NK-92 (cell line): ENCODE data around the gene ESPL1.
"Not testable (repeated sequence)": the region's sequence is repeated elsewhere in the genome, so short reads cannot be mapped to it uniquely, and the experiment has no call there.

Experiments
- DNase-seq: peaks from one replicate; lab custom pipeline; 2025; ENCODE audit not compliant: unreplicated experiment; lab: John Stamatoyannopoulos, UW

Gene ESPL1

DNA sequence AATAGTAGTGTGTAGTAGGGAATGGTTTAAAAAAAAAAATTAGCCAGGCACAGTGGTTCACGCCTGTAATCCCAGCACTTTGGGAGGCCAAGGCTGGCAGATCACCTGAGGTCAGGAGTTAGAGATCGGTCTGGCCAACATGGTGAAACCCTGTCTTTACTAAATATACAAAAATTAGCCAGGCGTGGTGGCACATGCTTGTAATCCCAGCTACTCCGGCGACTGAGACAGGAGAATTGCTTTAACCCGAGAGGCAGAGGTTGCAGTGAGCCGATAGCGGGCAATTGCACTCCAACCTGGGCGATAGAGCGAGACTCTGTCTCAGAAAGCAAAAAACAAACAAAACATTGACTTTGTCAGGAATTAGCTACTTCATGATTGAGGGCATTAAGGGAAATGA, 29.0 kb downstream of the ESPL1 start:
- DNase-seq, result not testable (repeated sequence)

- no peak for DNase-seq
These were observed 30.1 kb downstream of the ESPL1 start for GRCh38 chr12:53298164-53298563.

GRCh38 chr12:53299101-53299453, 31.0 kb downstream of the ESPL1 start:
- no peak for DNase-seq

DNA sequence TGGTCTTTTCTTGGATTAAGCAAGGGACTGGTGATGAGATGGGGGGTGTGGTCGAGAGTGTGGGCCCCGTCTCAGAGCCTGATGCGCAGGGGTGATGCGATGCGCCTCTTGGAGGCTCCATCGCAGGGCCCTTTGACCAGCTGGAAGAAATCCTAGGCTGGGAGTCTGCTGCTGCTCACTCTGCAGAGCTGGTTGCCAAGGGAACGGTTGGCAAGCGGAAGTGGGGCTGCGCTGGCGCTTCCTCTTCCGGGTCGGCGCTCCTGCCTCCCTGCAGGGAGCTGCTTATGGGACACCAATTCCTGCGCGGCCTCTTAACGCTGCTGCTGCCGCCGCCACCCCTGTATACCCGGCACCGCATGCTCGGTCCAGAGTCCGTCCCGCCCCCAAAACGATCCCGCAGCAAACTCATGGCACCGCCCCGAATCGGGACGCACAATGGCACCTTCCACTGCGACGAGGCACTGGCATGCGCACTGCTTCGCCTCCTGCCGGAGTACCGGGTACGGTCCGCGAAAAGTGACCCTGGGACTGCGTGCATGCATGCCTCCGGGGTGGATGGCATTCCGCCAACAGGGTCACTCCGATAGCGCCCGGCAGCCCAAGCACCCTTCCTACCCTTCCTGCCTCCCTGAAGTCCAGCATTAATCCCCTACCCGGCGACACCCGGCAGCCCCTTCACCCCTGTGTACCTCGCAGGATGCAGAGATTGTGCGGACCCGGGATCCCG, 31.5 kb downstream of the ESPL1 start, which contains the start of gene MYG1:
TSS of gene MYG1 (plus strand) at position 242 of the 727 bp plus-strand sequence. CDS start at position 285, 43 bp downstream.
- no peak for DNase-seq

- DNase-seq, result no peak
These were observed 32.1 kb downstream of the ESPL1 start for GRCh38 chr12:53300187-53300586.

DNA sequence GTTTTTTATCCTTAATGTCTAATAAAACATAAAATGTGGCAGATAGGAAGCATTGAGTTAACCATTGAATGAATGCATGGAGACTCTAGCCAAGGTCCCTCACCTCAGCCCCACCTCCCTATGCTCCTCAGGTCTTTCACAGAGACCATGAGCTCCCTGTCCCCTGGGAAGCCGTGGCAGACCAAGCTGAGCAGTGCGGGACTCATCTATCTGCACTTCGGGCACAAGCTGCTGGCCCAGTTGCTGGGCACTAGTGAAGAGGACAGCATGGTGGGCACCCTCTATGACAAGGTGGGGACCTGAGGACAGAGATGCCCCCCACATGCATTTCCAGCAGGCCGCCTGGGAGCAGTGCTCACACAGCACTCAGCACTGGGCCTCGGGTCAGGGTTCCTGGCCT, 34.8 kb downstream of the ESPL1 start:
- DNase-seq, result no peak

DNA sequence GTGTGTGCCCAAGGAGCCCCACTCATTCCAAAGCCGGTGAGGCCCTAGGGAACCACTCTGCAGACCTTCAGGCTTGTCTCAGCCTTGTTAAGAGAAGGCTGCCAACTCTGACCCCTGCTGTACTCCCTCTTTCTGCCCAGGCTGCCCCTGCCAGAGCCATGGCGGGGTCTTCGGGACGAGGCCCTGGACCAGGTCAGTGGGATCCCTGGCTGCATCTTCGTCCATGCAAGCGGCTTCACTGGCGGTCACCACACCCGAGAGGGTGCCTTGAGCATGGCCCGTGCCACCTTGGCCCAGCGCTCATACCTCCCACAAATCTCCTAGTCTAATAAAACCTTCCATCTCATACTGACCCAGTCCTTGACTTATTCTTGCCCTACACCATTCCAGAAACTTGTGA, 38.7 kb downstream of the ESPL1 start:
- DNase-seq, result no peak

DNA sequence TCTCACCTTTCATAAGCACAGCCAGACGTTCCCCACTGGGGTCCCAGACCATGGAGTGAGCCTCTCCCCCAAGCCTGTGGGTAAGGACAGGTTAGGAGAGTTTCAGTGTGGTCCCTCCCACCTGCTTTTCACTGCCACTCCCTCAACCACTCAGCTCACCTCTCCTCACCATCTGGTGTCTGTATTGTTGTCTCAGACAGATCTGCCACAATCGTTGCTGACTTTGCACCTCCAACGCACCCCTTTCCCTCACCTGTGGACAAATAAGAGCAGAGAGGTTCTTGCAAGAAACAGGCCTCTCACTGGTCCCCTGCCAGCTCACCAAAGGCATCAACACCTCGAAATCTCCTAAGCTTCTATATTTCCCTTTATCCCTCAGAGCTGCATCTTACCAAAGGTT, 40.2 kb downstream of the ESPL1 start:
- DNase-seq, result no peak

DNA sequence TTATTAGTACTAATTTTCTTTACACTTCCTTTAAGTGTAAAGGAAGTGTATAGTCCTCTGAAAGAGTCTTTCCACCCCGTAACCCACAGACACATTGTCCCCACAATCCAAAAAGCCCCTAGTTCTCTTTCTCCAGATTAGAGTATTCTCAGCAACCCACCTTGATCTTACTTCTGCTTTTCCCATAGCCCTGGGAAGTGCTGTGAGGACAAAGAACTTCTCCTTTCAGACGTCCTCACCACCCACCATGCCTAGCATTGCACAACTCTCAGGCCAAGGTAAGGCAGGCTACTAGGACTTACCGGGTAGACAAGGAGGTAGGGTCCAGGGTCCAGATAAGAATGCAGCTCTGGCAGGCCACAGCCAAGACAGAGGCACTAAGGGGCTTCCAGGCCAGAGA, 45.9 kb downstream of the ESPL1 start:
- no peak for DNase-seq

- DNase-seq, result no peak
These were observed 52.5 kb downstream of the ESPL1 start for GRCh38 chr12:53320352-53321195.

DNA sequence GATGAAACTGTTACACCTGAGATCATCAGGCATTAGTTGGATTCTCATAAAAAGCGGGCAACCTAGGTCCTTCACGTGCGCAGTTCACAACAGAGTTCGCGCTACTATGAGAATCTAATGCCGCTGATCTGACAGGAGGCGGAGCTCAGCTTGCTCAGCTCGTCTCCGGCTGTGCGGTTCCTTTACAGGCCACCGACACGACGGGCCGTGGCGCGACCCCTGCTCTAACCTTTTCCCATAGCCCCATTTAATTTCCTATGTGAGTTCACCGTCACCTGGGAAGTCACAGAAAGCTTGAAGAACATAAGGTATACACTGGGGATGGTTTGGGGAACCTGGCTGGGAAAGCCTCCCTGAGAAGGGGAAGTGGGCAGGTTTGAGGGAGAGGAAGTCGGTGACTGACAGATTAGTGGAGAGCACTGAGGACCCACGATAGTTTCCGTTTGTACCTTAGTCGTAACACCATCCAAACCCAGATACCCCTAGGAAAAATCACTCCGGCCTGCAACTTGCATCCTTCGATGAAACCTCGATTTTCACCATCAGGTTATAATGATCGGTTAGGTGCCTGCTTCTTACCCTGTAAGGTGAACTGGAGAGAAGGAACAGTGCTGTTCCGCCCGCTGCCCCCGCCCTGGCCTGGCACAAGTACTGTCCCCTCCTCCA, 56.1 kb downstream of the ESPL1 start:
- no peak for DNase-seq

GRCh38 chr12:53324779-53325510, 56.8 kb downstream of the ESPL1 start:
- DNase-seq, result no peak

- DNase-seq, result no peak
These were observed 57.5 kb downstream of the ESPL1 start for GRCh38 chr12:53325511-53326061.

DNA sequence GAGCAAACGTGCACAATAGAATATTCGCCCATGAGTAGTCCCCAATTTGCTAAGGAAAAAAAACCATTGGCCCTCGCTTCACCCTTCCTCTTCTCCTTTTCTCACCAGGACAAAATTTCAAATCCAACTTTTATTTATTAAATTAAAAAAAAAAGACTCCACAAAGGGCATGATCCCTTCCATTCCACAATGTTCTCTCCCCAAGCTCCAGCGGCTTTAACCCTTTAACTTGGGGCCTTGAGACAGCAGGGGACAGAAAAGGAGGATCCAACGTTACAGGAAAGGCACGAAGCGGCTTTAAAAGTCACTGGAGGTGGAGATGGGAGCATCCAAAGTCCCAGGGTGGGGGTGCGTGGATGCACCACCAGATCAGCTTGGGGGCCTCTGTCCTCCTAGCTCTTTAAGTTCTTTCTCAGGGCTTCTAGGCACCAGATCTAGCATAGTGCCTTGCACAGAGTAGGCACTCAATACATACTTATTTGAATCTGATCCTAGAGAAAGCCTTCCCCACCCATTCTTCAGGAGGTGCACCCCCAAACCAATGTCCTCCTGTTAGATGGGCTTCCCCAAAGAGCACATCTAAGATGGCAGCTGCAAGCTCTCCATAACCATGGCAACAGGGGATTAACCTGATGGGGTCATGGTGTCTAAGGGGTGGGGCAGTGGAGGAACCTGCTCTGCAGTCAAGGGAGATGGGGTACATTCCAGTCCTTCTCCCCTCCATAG, 58.5 kb downstream of the ESPL1 start:
- DNase-seq, result no peak

DNA sequence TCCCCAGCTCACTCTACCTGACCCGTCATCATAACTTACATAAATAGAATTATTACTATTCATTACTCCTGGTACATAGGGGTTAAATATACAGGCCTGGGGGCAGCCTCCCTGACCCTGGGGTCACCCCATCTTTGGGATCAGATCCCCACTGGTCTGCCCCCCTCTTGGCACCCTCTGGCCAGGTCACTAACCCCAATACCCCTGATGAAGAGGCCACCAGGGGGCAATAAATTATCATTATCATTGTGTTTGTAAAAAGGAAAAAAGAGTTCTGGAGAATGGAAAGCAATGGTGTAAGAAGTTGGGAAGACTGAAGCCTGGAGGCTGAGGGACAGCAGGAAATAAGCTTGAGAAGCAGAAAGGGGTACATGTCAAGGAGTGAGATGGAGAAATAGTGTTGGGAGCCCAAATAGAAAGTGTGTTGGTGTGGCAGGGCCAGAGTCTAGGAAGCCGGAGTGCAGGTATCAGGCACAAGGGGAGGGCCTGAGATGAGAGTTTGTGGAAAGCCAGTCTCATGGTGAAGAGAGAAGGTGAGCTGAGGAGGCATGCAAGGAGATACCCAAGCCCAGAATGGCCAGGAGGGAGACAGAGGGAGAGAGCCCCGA, 59.4 kb downstream of the ESPL1 start:
- no peak for DNase-seq

DNA sequence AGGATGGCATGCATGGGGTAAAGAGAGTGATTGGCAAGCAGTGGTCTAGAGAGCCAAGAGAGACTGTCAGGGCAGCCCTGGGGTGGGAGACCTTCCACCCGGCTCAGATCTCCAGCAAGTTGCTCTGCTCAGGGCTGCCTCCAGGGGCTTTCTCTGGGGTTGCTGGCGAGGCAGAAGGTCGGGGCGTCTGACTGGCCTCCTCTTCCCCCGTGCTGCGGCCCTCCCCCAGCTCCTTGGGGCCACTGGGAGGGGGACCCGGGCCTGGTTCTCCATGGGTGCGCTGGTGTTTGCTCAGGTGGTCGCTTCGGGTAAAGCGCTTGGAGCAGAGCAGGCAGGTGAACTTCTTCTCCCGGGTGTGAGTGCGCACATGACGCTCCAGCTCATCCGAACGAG, 59.9 kb downstream of the ESPL1 start:
- no peak for DNase-seq

DNA sequence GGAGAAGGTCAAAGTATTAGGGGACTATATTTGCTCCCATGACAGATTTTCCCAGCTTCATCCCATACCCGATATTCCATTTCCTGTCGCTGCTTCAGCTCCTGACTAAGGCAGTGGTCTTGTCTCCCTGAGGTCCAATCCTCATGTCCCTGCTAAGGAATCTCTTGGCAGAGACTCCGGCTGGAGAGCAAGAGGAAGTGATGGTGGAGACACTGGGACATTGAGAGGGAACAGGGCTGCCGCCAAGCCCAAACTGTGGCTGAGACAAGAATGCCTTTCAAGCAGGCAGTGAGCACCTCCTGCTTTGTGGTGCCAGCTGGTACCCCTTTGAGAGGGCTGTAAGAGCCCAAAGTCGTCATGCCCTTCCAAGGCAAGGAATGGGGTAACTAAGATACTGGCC, 62.6 kb downstream of the ESPL1 start:
- DNase-seq, result no peak

DNA sequence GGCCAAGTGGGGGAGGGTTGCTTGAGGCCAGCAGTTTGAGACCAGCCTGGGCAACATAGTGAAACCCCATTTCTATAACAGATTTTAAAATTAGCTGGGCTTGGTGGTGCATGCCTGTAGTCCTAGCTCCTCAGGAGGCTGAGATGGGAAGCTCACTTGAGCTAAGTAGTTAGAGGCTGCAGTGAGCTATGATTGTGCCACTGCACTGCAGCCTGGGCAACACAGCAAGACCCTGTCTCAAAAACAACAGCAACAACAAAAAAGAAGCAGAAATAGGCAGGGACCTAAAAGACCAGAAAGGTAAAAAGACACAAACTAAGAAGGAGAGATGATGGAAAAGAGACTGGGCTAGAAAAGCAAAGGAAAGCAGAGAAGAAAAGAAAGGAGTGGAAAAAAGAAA, 64.2 kb downstream of the ESPL1 start:
- DNase-seq, result not testable (repeated sequence)

DNA sequence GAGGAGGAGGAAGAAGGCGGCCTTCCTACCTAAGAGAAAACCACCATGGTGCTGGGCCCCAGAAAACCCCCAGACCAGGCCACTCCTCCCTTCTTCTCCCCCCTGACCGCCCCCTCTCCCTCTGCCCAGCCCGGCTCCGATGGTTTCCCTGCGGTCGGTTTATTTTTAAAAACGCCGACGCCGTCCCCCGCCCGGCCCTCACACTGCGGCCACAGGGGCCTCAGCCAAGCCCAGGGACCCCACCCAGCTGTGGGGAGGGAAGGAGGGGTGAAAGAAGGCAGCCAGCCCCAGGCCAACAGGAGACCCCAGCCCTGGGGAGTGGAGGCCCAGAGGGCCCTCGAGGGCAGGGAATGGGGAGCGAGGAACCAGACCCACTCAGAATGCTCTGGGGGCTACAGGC, 64.6 kb downstream of the ESPL1 start:
- no peak for DNase-seq

DNA sequence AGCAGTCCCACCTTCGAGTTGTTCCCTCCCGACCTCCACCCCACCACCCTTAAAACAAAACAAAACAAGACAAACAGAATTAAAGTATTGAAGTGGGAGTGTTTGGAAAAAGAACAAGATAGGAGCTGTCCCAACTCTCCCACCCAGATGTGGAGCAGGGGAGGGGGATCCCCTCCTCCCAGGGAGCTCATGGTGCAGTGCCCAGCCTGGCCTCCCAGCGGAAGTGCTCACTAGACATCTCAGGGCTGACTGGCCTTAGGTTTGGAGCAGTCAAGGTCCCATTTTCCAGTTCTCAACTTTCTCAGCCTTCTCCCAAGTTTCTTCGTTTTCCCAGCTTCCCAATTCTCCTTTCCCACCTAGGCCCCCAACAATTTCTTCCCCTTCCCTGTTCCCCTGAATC, 65.2 kb downstream of the ESPL1 start:
- DNase-seq, result no peak
